Ectodermal cell (in vitro differentiated cells): ENCODE data around the gene ZNF76. TPM values are rescaled to one million over a fixed set of nuclear protein-coding genes. Genes with fewer than 3 reads are reported as not detected.

Experiments
- H3K27ac ChIP-seq: 2 replicates; pipeline ENCODE4 v1.7.0; 2013; ENCODE audit warnings: mild to moderate bottlenecking, low read depth, low read length; ENCODE audit not compliant: insufficient read depth, poor library complexity, severe bottlenecking
- H3K27me3 ChIP-seq: 2 replicates; pipeline ENCODE4 v1.7.0; 2013; ENCODE audit warnings: mild to moderate bottlenecking, low read length; ENCODE audit not compliant: insufficient read depth, control insufficient read depth, poor library complexity, severe bottlenecking
- H3K36me3 ChIP-seq: one replicate; pipeline ENCODE4 v1.7.0; 2013; ENCODE audit warnings: low read length; ENCODE audit not compliant: control insufficient read depth, insufficient read depth
- H3K4me1 ChIP-seq: one replicate; pipeline ENCODE4 v1.7.0; 2013; ENCODE audit warnings: low read length; ENCODE audit not compliant: control insufficient read depth, insufficient read depth
- H3K4me3 ChIP-seq: 2 replicates; pipeline ENCODE4 v1.7.0; 2013; ENCODE audit warnings: low read depth, low read length, control low read depth; ENCODE audit not compliant: insufficient read depth
- H3K9me3 ChIP-seq: 2 replicates; pipeline ENCODE4 v1.7.0; 2013; ENCODE audit warnings: mild to moderate bottlenecking, low read length, moderate library complexity; ENCODE audit not compliant: control insufficient read depth
- WGBS, 2 experiments: methylation state at CpG; one replicate each; pipeline ENCODE4 v1.1.7; 2013; ENCODE audit warnings: missing lambda C conversion rate in 2 of 2; 5-methylcytosine and 5-hydroxymethylcytosine counted together
- polyA plus RNA-seq, 4 experiments: library from polyadenylated mRNA; stranded (reverse); fragments of 50-300 nt; gene quantifications; one replicate each; pipeline ENCODE4 v1.2.3, GENCODE V29; 2013

The ZNF76 gene
- polyA plus RNA-seq (2013, experiment 1 of 4): 49.6 TPM
- polyA plus RNA-seq (2013, experiment 2 of 4): 38.9 TPM
- 39.3 TPM for polyA plus RNA-seq (2013, experiment 3 of 4)
- 41.1 TPM for polyA plus RNA-seq (2013, experiment 4 of 4)

- H3K4me1 ChIP-seq: peaks cover 14% of the 10 kb centered on the region
- H3K4me3 ChIP-seq: peak within 1 kb of the TSS; percentile 55
- H3K27ac ChIP-seq: peak within 1 kb of the TSS; percentile 95
- no peaks in the 10 kb centered on the region for H3K9me3 ChIP-seq
- no peaks in the 10 kb centered on the region for H3K36me3 ChIP-seq
- no peaks in the 10 kb centered on the region for H3K27me3 ChIP-seq
- 0% methylated on average over 82 of the region's 82 CpGs for WGBS, 2 experiments
These were observed at the start of gene ZNF76 for GRCh38 chr6:35259194-35259947. ZNF76 (plus strand) TSS chr6:35259735; CDS start chr6:35281152, 21,417 bp downstream.

DNA sequence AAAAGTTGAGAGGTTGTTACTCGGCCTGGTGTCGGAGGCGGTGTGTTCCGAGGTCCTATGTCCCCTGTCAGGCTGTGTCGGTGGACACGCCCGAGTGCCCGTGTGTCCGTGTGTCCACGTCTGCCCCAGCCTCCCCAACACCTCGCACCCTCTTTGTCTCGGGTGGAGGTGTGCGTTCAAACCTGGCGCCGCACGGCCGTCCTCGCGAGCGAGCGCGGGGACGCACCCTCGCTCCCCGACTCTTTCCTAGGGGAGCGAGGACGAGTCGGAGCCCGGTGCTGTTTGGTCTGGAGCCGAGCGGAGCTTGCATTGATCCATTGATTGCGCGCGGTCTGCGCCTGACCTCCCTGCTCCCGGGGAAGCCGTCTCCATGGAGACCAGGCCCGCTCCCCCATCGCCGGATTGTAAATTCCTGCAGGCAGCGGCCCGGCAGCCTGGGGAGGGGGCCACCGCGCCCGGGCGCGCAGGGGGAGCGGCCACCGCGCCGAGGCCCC, 46.2 kb upstream of the ZNF76 start:
- peak overlapping the region; percentile 87 for H3K27ac ChIP-seq
- peaks cover 13% of the 10 kb centered on the region for H3K27me3 ChIP-seq
- 2% methylated on average over 51 of the region's 51 CpGs for WGBS, 2 experiments
- H3K9me3 ChIP-seq: no peaks in the 10 kb centered on the region
- no peaks in the 10 kb centered on the region for H3K36me3 ChIP-seq
- H3K4me3 ChIP-seq: peak overlapping the region; percentile 76
- peaks cover 42% of the 10 kb centered on the region for H3K4me1 ChIP-seq

DNA sequence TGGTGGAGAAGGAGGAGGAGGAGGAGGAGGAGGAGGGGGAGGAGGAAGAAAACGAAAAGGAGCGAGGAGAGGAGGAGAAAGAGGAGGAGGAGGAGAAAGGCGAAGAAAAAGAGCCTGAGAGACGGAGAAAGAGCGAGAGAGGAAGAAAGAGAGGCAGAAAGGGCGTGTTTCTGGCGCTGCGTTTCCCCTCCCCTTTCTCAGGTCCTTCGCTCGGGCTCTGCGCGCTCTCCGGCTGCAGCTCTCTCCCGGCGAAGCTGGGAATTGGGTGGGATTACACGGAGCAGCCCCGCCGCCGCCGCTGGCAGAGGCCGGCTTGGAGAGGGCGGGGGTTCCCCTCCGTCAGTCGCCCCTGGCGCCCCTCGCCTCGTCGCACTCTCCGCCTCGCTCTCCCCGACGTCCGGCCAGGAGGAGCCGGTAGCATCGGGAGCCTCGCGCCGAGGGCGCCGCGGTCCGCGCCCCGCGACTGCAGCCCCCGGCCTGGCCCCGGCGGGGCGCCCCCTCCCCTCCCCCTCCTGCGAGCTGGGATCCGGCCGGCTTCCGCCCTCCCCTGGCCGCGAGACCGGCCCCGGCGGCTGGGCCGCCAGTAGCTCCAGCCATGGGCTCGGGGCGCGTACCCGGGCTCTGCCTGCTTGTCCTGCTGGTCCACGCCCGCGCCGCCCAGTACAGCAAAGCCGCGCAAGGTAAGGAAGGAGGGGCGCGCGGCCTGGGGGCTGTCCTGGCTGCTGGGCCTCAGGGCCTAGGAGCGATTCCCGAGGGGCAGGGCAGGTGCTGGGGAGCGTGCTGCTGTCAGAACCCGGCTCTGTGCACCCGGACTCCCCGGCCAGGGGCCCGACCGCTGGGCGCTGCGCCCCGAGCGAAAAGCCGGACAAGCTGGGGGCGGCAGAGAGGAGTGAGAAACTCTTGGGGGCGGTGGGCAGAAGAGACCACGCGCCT, 45.4 kb upstream of the ZNF76 start, which contains the start of gene SCUBE3:
Gene SCUBE3 (plus strand): TSS at position 133 of the 933 bp plus-strand sequence. CDS start 463 bp downstream, at position 596.
- peaks cover 49% of the 10 kb centered on the region for H3K4me1 ChIP-seq
- 0% methylated on average over 89 of the region's 89 CpGs for WGBS, 2 experiments
- H3K9me3 ChIP-seq: no peaks in the 10 kb centered on the region
- H3K36me3 ChIP-seq: no peaks in the 10 kb centered on the region
- peaks cover 13% of the 10 kb centered on the region for H3K27me3 ChIP-seq
- H3K4me3 ChIP-seq: peak within 1 kb of the TSS; percentile 76
- H3K27ac ChIP-seq: peak within 1 kb of the TSS; percentile 87

GRCh38 chr6:35214869-35215664, 44.5 kb upstream of the ZNF76 start:
- H3K4me1 ChIP-seq: peaks cover 59% of the 10 kb centered on the region
- H3K9me3 ChIP-seq: no peaks in the 10 kb centered on the region
- H3K27me3 ChIP-seq: peaks cover 13% of the 10 kb centered on the region
- H3K4me3 ChIP-seq: peak overlapping the region; percentile 76
- WGBS, 2 experiments: 4 to 5% methylated on average over 12 to 17 of the region's 18 CpGs
- no peaks in the 10 kb centered on the region for H3K36me3 ChIP-seq
- no peak overlapping the region for H3K27ac ChIP-seq

GRCh38 chr6:35215665-35216411, 43.7 kb upstream of the ZNF76 start:
- Histone ChIP-seq H3K4me1 (peaks cover 67% of the 10 kb centered on the region), H3K9me3 (no peaks in the 10 kb centered on the region)
- 74 to 77% methylated on average over 6 of the region's 6 CpGs for WGBS, 2 experiments

GRCh38 chr6:35216412-35216732, 43.2 kb upstream of the ZNF76 start:
- Histone ChIP-seq H3K36me3 (no peaks in the 10 kb centered on the region), H3K9me3 (no peaks in the 10 kb centered on the region), H3K4me3 (no peak overlapping the region), H3K4me1 (peaks cover 68% of the 10 kb centered on the region), H3K27me3 (peaks cover 13% of the 10 kb centered on the region), H3K27ac (no peak overlapping the region)
- 83 to 85% methylated on average over 1 of the region's 1 CpG for WGBS, 2 experiments

More at GRCh38 chr6:35215665-35216411, 43.7 kb upstream of the ZNF76 start:
- H3K27me3 ChIP-seq: peaks cover 13% of the 10 kb centered on the region
- no peaks in the 10 kb centered on the region for H3K36me3 ChIP-seq
- H3K27ac ChIP-seq: no peak overlapping the region
- H3K4me3 ChIP-seq: peak overlapping the region; percentile 76

- Histone ChIP-seq H3K4me3 (peak overlapping the region; percentile 17), H3K4me1 (peaks cover 65% of the 10 kb centered on the region), H3K27ac (no peak overlapping the region), H3K27me3 (peaks cover 11% of the 10 kb centered on the region), H3K9me3 (no peaks in the 10 kb centered on the region), H3K36me3 (no peaks in the 10 kb centered on the region)
- WGBS, 2 experiments: 32 to 38% methylated on average over 14 to 15 of the region's 17 CpGs
These were observed 42.4 kb upstream of the ZNF76 start for GRCh38 chr6:35216851-35217811.

DNA sequence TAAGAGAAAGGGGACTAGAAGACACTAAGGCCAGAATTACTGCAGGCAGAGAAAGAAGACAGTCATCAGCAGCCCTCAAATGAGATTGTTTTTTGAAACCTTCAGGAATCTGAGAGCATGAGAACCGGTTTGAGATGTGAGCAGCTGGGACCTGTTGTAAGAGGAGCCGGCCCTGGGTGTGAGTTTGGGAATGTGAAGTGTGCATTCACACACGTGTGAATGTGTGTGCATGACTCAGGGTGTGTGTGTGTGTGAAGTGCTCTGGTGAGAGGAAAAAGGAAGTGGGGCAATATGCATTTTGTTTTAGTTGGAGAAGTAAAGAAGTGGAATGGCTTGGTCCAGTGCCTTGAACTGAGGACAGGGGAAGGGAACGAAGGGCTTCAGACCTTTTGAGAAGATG, 41.5 kb upstream of the ZNF76 start:
- peaks cover 2% of the 10 kb centered on the region for H3K27me3 ChIP-seq
- WGBS, 2 experiments: 60 to 67% methylated on average over 4 of the region's 4 CpGs
- H3K27ac ChIP-seq: peak overlapping the region; percentile 31
- peaks cover 57% of the 10 kb centered on the region for H3K4me1 ChIP-seq
- H3K9me3 ChIP-seq: no peaks in the 10 kb centered on the region
- H3K36me3 ChIP-seq: no peaks in the 10 kb centered on the region
- no peak overlapping the region for H3K4me3 ChIP-seq
